Hepatocyte (in vitro differentiated cells): Measurements from ENCODE around the gene NRXN2. TPM values are rescaled to one million over a fixed set of nuclear protein-coding genes. Genes with fewer than 3 reads are reported as not detected.

Source experiments
- DNase-seq: peaks from one replicate; pipeline ENCODE4 v3.0.0-alpha.2; 2016; ENCODE audit warnings: low spot score
- H2AFZ ChIP-seq: fragments of 200-600 bp; sonication (generic); 2 replicates; pipeline ENCODE4 v1.6.0; 2016; ENCODE audit warnings: antibody characterized with exemption, mild to moderate bottlenecking
- H3K27ac ChIP-seq: fragments of 200-600 bp; sonication (generic); 2 replicates; pipeline ENCODE4 v1.5.1; 2016; ENCODE audit warnings: mild to moderate bottlenecking
- H3K27me3 ChIP-seq: fragments of 200-600 bp; sonication (generic); 2 replicates; pipeline ENCODE4 v1.6.1; 2016
- H3K36me3 ChIP-seq: fragments of 200-600 bp; sonication (generic); replicated peaks from 2 replicates; pipeline ENCODE4 v1.5.1; 2016; ENCODE audit warnings: low read depth; ENCODE audit not compliant: insufficient read depth
- H3K4me1 ChIP-seq: fragments of 200-600 bp; sonication (generic); 2 replicates; pipeline ENCODE4 v1.5.1; 2016; ENCODE audit warnings: mild to moderate bottlenecking, moderate library complexity; ENCODE audit not compliant: insufficient read depth
- H3K4me2 ChIP-seq: fragments of 200-600 bp; sonication (generic); 2 replicates; pipeline ENCODE4 v1.6.0; 2016
- H3K4me3 ChIP-seq: fragments of 200-600 bp; sonication (generic); 2 replicates; pipeline ENCODE4 v1.5.1; 2016; ENCODE audit warnings: mild to moderate bottlenecking
- H3K79me2 ChIP-seq: fragments of 200-600 bp; sonication (generic); 2 replicates; pipeline ENCODE4 v1.6.0; 2017; ENCODE audit warnings: mild to moderate bottlenecking
- H3K9me2 ChIP-seq: fragments of 200-600 bp; sonication (generic); replicated peaks from 2 replicates; pipeline ENCODE4 v1.6.0; 2017; ENCODE audit warnings: mild to moderate bottlenecking; ENCODE audit not compliant: insufficient read depth
- H3K9me3 ChIP-seq: fragments of 200-600 bp; sonication (generic); 2 replicates; pipeline ENCODE4 v1.5.1; 2016; ENCODE audit warnings: low read depth, mild to moderate bottlenecking
- H4K20me1 ChIP-seq: fragments of 200-600 bp; sonication (generic); 2 replicates; pipeline ENCODE4 v1.6.0; 2016; ENCODE audit warnings: mild to moderate bottlenecking; ENCODE audit not compliant: insufficient read depth, poor library complexity, severe bottlenecking
- EZH2 ChIP-seq: fragments of 200-600 bp; sonication (generic); IDR thresholded peaks from 2 replicates; pipeline ENCODE4 v1.6.1; 2016; ENCODE audit warnings: antibody characterized with exemption, mild to moderate bottlenecking, borderline replicate concordance
- EZH2phosphoT487 ChIP-seq: fragments of 200-600 bp; sonication (generic); IDR thresholded peaks from one replicate; pipeline ENCODE4 v1.6.1; 2018; ENCODE audit warnings: antibody characterized with exemption, mild to moderate bottlenecking, low read depth, moderate library complexity; ENCODE audit not compliant: unreplicated experiment, severe bottlenecking
- WGBS: methylation state at CpG from one replicate; pipeline ENCODE4 v1.1.6; 2016; ENCODE audit warnings: low lambda C conversion rate; ENCODE audit errors: missing lambda C conversion rate; 5-methylcytosine and 5-hydroxymethylcytosine counted together
- polyA plus RNA-seq: library from polyadenylated mRNA; unstranded; fragments of >200 nt; fragmentation: Nextera tagmentation; extraction: Ambion mirVana; gene quantifications from 2 replicates; pipeline ENCODE4 v1.2.1, GENCODE V29; 2016
- total RNA-seq: library from RNA; depleted of rRNA; stranded (reverse); fragments of >200 nt; gene quantifications from 2 replicates; pipeline ENCODE4 v1.2.3, GENCODE V29; 2014
- TF ChIP-seq, protein P1 (sequence below): fragments of 200-600 bp; sonication (generic); IDR thresholded peaks from 2 replicates; pipeline ENCODE4 v1.5.1; 2016; ENCODE audit warnings: antibody characterized with exemption, mild to moderate bottlenecking; ENCODE audit not compliant: poor library complexity

The NRXN2 gene
- total and polyA plus RNA-seq, 2 experiments from 2014 or later = 0.83 to 1.7 TPM

- no peaks in the 10 kb centered on the region for H3K9me3 ChIP-seq
- H3K36me3 ChIP-seq = no peaks in the 10 kb centered on the region
- no peaks in the 10 kb centered on the region for H3K9me2 ChIP-seq
- no peaks in the 10 kb centered on the region for H3K4me1 ChIP-seq
- H3K4me2 ChIP-seq = no peak overlapping the region
- no peaks in the 10 kb centered on the region for H3K79me2 ChIP-seq
- H2AFZ ChIP-seq = no peak overlapping the region
- no peaks in the 10 kb centered on the region for H4K20me1 ChIP-seq
- H3K27me3 ChIP-seq = peaks cover 23% of the 10 kb centered on the region
- DNase-seq = no peak
- H3K4me3 ChIP-seq = no peak overlapping the region
- no peak overlapping the region for H3K27ac ChIP-seq
- WGBS = 39% methylated on average over 4 of the region's 4 CpGs
- no peak for TF ChIP-seq EZH2phosphoT487
- TF ChIP-seq, protein P1, sequence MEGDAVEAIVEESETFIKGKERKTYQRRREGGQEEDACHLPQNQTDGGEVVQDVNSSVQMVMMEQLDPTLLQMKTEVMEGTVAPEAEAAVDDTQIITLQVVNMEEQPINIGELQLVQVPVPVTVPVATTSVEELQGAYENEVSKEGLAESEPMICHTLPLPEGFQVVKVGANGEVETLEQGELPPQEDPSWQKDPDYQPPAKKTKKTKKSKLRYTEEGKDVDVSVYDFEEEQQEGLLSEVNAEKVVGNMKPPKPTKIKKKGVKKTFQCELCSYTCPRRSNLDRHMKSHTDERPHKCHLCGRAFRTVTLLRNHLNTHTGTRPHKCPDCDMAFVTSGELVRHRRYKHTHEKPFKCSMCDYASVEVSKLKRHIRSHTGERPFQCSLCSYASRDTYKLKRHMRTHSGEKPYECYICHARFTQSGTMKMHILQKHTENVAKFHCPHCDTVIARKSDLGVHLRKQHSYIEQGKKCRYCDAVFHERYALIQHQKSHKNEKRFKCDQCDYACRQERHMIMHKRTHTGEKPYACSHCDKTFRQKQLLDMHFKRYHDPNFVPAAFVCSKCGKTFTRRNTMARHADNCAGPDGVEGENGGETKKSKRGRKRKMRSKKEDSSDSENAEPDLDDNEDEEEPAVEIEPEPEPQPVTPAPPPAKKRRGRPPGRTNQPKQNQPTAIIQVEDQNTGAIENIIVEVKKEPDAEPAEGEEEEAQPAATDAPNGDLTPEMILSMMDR = no peak
- TF ChIP-seq EZH2 = no peak
These were observed 41.8 kb downstream of the NRXN2 start for GRCh38 chr11:64681171-64681570.

DNA sequence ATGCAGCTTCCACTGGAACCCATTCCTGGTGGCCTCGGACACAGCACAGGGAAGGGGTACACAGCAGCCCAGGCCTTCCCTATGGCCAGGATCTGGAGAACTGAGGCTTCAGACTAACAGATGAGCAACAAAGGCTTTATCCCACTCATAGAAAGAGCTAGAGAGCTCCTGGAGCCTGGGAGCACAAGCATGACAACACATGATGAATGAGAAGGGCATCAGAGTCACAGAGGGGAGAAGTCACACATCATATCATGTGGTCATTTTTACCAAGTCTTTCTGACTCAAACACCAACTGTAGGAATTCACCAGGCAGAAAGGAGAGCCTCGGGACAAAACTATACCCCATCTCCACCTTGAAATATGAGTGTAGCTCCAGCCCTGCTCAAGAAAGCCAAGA lies 43.2 kb downstream of the NRXN2 start:
- Histone ChIP-seq H3K4me1 (no peaks in the 10 kb centered on the region), H3K9me3 (no peaks in the 10 kb centered on the region), H3K4me3 (no peak overlapping the region), H3K27me3 (peaks cover 28% of the 10 kb centered on the region), H3K4me2 (no peak overlapping the region), H4K20me1 (no peaks in the 10 kb centered on the region), H2AFZ (no peak overlapping the region), H3K79me2 (no peaks in the 10 kb centered on the region), H3K36me3 (no peaks in the 10 kb centered on the region), H3K27ac (no peak overlapping the region), H3K9me2 (no peaks in the 10 kb centered on the region)
- 33% methylated on average over 2 of the region's 2 CpGs for WGBS
- DNase-seq = no peak
- TF ChIP-seq EZH2phosphoT487 = no peak
- no peak for TF ChIP-seq EZH2
- TF ChIP-seq, protein P1 = no peak

DNA sequence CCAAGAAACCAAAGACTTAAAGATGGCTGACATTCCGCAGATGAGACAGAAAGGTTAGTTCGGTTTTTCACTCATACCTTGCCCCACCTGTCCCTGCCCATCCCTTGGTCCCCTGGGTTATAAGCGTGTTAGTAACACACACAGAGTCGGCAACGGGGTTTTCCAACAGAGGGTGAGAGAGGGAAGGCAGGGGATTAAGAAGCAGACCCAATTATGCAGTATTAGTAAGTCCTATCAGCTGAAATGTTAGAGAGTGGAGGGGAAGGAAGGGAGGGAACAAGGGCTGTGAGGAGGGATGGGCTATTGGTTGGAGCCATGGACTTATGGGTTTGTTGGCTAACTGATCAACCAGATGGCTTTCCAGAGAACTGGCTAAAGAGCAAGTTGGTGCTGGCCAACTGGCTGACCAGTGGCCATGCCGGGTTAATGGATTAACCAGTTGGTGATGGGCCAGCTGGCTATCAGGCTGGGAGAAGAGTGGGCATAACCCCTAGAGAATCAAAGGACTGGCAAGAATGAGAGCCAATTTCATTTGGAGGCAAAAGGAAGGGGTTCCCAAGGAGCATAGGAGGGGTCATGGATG lies 45.5 kb downstream of the NRXN2 start:
- Histone ChIP-seq H3K9me3 (no peaks in the 10 kb centered on the region), H3K27ac (no peak overlapping the region), H3K27me3 (peaks cover 40% of the 10 kb centered on the region), H4K20me1 (no peaks in the 10 kb centered on the region), H3K36me3 (no peaks in the 10 kb centered on the region), H3K9me2 (no peaks in the 10 kb centered on the region), H3K4me2 (no peak overlapping the region), H3K79me2 (no peaks in the 10 kb centered on the region), H2AFZ (no peak overlapping the region), H3K4me3 (no peak overlapping the region), H3K4me1 (no peaks in the 10 kb centered on the region)
- no peak for DNase-seq
- 76% methylated on average over 6 of the region's 6 CpGs for WGBS
- TF ChIP-seq EZH2 (no peak), EZH2phosphoT487 (no peak)
- TF ChIP-seq, protein P1 = no peak

- Histone ChIP-seq H3K27ac (no peak overlapping the region), H3K79me2 (no peaks in the 10 kb centered on the region), H3K36me3 (no peaks in the 10 kb centered on the region), H3K27me3 (peaks cover 49% of the 10 kb centered on the region), H4K20me1 (no peaks in the 10 kb centered on the region), H3K9me2 (no peaks in the 10 kb centered on the region), H3K4me3 (no peak overlapping the region), H3K4me1 (no peaks in the 10 kb centered on the region), H2AFZ (no peak overlapping the region), H3K4me2 (no peak overlapping the region), H3K9me3 (no peaks in the 10 kb centered on the region)
- 97% methylated on average over 2 of the region's 2 CpGs for WGBS
- TF ChIP-seq EZH2 (no peak), EZH2phosphoT487 (no peak)
- TF ChIP-seq, protein P1 = no peak
- DNase-seq = no peak
These were observed 46.8 kb downstream of the NRXN2 start for GRCh38 chr11:64676261-64676615.
